Measurements from ENCODE around the gene ADAM19.
"Not testable (repeated sequence)": the region's sequence is repeated elsewhere in the genome, so short reads cannot be mapped to it uniquely, and the experiment has no call there.

ADAM19 gene

GRCh38 chr5:157513182-157513581, 62.4 kb downstream of the ADAM19 start:
- no peak for DNase-seq

- DNase-seq: no peak
Measured at GRCh38 chr5:157511651-157512644, 63.6 kb downstream of the ADAM19 start.

GRCh38 chr5:157510682-157511081, 64.9 kb downstream of the ADAM19 start:
- DNase-seq: no peak

GRCh38 chr5:157509587-157509986, 66.0 kb downstream of the ADAM19 start:
- no peak for DNase-seq

DNA sequence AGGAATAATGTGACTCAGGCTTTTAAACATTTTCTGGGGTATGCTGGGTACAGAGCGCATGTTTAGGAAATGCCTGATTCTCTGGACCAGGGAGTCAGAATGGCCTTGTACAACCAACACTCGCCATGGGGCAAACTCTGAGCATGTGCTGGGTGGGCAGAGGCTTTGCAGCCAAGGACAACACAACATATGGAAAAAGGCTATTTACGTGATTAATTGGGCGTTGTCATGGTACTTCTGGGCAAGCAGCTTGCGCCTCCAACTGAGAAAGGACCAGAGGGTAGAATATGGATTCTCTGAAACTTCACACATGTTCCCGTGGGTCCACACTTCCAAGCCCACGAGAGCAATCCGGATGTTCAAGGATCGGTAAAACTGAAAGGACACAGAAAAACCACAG, 66.5 kb downstream of the ADAM19 start:
- no peak for DNase-seq

DNA sequence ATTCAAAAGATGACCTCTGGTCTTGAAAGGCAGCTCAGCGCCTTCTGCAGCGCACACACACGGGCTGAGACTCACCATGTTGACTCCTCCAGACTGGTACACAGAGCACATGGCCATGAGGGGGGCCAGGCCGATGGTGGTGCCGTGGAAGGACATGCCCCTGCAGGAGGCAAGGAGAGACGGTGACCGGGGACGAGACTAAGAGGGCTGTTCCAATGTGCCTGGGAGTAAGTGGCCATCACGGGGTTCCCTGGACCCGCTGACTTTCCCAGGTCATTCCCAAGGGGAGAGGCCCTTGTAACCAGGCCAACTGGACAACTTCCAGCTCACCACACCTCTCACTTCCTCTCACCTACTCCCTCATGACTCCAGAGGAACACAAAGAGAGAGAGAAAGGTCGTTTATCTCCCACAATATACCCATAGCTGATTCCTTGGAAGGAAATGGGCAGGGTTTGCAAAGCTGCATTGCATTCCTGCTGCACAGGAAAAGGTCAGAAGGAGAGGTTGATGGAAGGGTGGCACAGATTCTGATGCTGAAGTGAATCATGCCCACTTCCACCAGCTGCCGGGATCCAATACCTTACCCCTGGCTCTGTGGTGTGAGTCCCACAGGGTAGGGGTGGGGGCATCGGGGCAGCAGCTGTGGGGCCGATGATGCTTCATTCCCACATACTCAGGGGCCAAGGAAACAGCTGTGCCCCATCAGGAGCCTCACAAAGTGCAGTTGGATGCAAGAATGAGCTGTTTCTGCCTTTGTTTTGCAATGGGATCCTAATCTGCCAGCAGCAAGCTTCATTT, 68.4 kb downstream of the ADAM19 start:
- DNase-seq: no peak

DNA sequence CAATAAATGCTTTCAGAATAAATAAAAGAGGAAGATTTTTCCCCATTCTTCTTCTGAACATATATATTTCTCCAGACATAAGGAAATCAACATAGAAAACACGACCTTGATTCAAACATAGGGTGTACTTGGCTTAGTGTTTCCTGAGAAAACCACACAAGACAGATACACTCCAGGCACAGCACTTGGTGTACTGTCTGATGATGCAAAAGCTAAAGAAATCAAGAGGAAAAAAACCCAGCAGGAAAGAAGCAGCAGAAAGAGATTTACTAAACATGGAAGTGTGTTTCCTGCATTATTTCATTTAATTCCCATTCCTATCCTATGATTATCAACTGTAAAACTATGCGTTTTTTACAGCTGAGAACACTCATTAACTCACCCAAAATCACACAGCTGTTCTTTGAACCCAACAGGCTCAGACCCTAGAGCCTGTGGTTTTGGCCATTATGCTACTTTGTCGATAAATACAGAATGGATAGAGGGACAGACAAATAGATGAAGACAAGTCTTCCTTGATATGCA, 69.4 kb downstream of the ADAM19 start:
- no peak for DNase-seq

DNA sequence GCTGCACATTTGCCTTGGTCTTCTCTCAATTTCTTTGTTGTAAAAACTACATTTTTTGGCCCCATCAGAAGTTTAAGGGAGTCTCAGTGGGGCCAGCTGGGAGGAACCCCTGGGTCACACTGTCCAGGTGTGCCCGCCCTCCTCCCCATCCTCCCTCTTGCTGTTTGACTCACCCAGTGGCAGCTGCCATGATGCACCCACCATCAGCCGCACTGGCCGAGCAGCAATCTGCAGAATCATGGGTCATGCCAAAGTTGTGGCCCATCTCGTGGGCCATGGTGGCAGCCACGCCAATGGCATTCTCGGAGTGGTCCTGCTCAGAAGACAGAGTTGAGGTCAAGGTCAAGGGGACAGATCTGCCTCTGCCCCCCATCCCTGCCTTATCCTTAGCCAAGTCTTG, 70.1 kb downstream of the ADAM19 start:
- no peak for DNase-seq

- DNase-seq: no peak
Measured at GRCh38 chr5:157504053-157504452, 71.5 kb downstream of the ADAM19 start.

GRCh38 chr5:157502143-157502647, 73.4 kb downstream of the ADAM19 start:
- no peak for DNase-seq

DNA sequence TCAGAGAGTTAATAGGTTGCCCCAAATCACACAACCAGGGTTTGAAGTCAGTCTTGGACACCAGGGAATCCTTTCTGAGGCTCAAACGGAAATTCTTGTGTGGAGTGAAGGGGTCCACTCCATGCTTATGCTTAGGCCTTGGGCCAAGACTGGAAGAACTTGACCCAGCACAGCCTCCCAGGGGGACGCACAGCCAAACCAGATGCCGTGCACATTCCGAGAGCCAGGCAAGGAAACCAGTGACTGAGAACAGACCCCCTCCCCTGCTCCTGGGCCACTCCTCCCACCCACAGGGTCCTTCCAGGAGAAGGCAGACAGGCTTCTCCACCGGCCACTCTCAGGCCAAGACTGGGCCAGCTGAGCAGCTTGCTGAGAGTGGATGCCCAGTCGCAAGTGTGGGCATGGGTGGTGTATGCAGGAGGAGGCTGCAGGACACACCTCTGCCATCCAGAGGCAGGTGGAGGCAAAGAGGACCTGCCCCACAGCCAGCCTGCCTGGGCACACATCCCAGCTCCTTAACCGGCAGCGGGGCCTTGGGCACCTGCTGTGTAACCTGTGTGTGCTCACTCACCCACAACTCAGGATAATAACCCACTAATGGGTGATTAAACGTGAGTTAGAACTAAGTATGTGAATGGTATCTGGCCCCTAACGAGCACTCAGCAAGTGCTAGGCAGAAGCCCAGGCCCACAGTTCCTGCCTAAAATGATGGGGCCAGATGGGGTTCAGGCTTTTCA, 77.5 kb downstream of the ADAM19 start:
- no peak for DNase-seq

DNA sequence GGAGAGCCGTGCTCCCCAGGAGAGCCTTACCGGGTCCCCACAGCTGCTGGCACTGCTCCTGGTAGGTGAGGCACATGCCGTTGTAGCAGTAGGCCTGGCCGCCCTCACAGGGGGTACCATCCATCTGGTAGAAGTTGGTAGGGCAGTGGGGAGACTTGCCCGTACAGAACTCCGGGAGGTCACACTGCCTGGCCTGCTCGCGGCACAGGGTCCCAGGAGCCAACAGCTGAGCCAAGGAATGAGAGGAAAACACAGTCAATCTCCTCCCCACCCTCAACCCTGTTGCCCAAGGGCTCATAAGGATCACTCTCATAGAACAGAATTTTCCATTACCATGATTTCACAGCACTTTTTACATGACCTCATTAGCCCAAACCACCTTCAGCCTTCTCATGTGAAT, 78.7 kb downstream of the ADAM19 start:
- DNase-seq: no peak

GRCh38 chr5:157494178-157494832, 81.3 kb downstream of the ADAM19 start:
- DNase-seq: no peak

GRCh38 chr5:157492886-157493285, 82.7 kb downstream of the ADAM19 start:
- no peak for DNase-seq

DNA sequence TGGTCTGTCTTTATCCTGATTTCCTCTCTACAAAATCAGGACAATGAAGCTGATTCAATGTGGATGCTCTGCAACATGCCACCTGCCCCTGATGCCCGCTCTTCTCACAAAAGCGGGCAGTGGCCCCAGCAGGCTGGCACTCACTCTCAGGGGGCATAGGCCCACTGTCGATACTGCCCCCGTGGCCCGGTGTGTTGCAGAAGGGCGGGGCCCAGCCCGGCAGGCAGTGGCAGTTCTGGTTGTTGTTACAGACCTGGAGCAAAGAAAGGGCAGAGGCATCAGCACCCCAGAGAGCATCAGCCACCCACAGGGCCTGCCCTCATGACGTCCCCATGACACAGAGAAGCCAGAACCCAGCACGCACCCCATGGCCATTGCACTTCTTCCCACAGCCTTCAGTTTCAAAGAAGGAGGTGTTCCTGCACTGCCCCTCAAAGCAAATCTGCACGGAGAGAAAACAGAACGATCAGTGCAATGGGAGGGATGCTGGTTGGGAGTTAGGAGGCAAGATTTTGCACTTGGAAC, 84.0 kb downstream of the ADAM19 start:
- DNase-seq: no peak

- no peak for DNase-seq
Measured at GRCh38 chr5:157487358-157487757, 88.2 kb downstream of the ADAM19 start.

DNA sequence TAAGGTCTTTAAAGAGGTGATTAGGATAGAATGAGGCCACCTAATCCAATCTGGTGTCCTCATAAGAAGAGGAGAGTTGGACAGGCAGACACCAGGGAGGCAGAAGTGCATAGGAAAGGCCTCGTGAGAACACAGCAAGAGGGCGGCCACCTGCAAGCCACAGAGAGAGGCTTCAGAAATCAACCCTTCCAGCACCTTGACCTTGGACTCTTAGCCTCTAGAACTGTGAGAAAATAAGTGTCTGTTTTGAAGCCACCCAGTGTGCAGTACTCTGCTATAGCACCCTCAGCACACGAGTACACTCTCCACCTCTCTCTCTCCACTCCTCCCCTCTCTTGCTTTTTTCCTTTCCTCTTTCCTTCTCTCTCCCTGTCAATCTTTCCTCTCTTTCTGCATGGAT, 88.7 kb downstream of the ADAM19 start:
- DNase-seq: no peak

GRCh38 chr5:157486221-157486681, 89.3 kb downstream of the ADAM19 start:
- no peak for DNase-seq

GRCh38 chr5:157485811-157486210, 89.8 kb downstream of the ADAM19 start:
- DNase-seq: no peak

DNA sequence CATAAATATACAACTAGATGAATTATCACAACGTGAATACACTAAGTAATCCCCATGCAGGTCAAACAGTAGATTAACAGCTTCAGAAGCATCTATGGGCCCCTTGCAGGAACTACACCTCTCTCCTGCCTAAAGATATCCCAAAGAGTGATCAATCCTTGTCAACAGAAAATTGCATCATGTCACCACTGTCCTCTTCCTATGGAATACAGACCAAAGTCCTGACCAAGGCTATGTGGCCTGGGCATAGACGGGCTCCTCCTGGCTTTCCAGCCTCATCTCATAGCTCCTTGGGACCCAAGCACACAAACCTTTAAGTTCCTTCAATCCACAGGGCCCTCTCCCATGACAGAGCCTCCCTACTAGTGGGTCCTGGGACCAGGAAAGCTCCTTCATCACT, 90.2 kb downstream of the ADAM19 start:
- DNase-seq: no peak

DNA sequence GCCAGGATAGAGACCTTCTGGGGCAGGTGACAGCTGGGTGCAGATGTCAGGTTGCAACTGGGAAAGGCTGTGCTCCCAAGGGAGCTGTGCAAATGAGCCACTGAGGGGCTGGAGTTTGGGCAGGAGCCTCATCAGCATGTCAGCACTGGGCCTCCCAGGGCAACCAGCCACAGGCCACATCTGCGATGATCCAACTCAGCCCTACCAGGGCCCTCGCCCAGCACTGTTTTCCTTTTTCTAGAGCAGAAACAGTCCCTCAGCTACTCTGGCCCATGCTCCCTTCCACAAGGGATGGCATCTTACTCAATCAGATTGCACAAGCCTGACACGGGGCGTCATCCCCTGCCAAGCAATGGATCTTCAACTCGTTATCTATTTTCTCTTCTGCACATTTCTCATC, 90.8 kb downstream of the ADAM19 start:
- DNase-seq: no peak

DNA sequence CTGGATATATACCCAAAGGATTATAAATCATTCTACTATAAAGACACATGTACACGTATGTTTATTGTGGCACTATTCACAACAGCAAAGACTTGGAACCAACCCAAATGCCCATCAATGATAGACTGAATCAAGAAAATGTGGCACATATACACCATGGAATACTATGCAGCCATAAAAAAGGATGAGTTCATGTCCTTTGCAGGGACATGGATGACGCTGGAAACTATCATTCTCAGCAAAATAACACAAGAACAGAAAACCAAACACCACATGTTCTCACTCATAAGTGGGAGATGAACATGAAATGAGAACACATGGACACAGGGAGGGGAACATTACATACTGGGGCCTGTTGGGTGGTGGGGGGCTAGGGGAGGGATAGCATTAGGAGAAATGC, 92.9 kb downstream of the ADAM19 start:
- DNase-seq: not testable (repeated sequence)

Data from retina (tissue), 1 donor.